OCI-LY7 (cell line): Measurements from ENCODE around the gene ACTN1. TPM values are rescaled to one million over a fixed set of nuclear protein-coding genes. Genes with fewer than 3 reads are reported as not detected.

Experiments used
- BruUV-seq: library from RNA; stranded (reverse); fragments of 400-500 nt; replicated peaks from 2 replicates; lab custom pipeline; 2021; lab: Mats Ljungman, UMichigan
- CTCF ChIA-PET: fragments of 300-600 bp; sonication (Branson Sonifier 250); formaldehyde crosslinking; loops from one replicate; lab custom pipeline; 2022; ENCODE audit warnings: antibody characterized with exemption; ENCODE audit not compliant: unreplicated experiment; lab: Charles Lee
- POLR2A ChIA-PET: fragments of 300-600 bp; sonication (Branson Sonifier 250); formaldehyde crosslinking; loops from one replicate; lab custom pipeline; 2022; ENCODE audit warnings: antibody characterized with exemption; lab: Charles Lee
- DNase-seq: peaks from one replicate; pipeline ENCODE4 v3.0.0-alpha.2; 2015; ENCODE audit warnings: low spot score
- H2AFZ ChIP-seq: fragments of 200-600 bp; sonication (generic), shearing (Covaris generic); 2 replicates; pipeline ENCODE4 v1.6.1; 2014; ENCODE audit warnings: mild to moderate bottlenecking, antibody characterized with exemption, low read length, moderate library complexity
- H3K27ac ChIP-seq: fragments of 200-600 bp; sonication (generic); 2 replicates; pipeline ENCODE4 v1.5.1; 2014; ENCODE audit warnings: mixed run types, low read depth, mild to moderate bottlenecking, moderate library complexity, low read length, inconsistent platforms; ENCODE audit not compliant: poor library complexity, severe bottlenecking
- H3K36me3 ChIP-seq: fragments of 200-600 bp; sonication (generic); 2 replicates; pipeline ENCODE4 v1.6.1; 2014; ENCODE audit warnings: mild to moderate bottlenecking, antibody characterized with exemption, low read length, moderate library complexity, mixed read lengths; ENCODE audit not compliant: insufficient read depth
- H3K4me1 ChIP-seq: fragments of 200-600 bp; sonication (generic); 2 replicates; pipeline ENCODE4 v1.5.1; 2014; ENCODE audit warnings: mild to moderate bottlenecking, low read length; ENCODE audit not compliant: insufficient read depth, poor library complexity, severe bottlenecking
- H3K4me2 ChIP-seq: fragments of 200-600 bp; sonication (generic); 2 replicates; pipeline ENCODE4 v1.6.1; 2014; ENCODE audit warnings: mild to moderate bottlenecking, low read length
- H3K4me3 ChIP-seq: fragments of 200-600 bp; sonication (generic); 2 replicates; pipeline ENCODE4 v1.5.1; 2014; ENCODE audit warnings: mild to moderate bottlenecking, low read depth, low read length; ENCODE audit not compliant: poor library complexity, severe bottlenecking
- H3K79me2 ChIP-seq: fragments of 200-600 bp; sonication (generic); 2 replicates; pipeline ENCODE4 v1.6.1; 2016; ENCODE audit warnings: low read depth, mild to moderate bottlenecking, low read length, moderate library complexity, mixed read lengths; ENCODE audit not compliant: insufficient read depth
- H3K9me2 ChIP-seq: fragments of 200-600 bp; sonication (generic); 2 replicates; pipeline ENCODE4 v1.6.1; 2016; ENCODE audit warnings: mild to moderate bottlenecking, low read length, mixed read lengths; ENCODE audit not compliant: insufficient read depth
- H3K9me3 ChIP-seq: fragments of 200-600 bp; sonication (generic); 2 replicates; pipeline ENCODE4 v1.6.1; 2014; ENCODE audit warnings: mild to moderate bottlenecking, mixed run types, low read length, mixed read lengths
- H4K20me1 ChIP-seq: fragments of 200-600 bp; sonication (generic); 2 replicates; pipeline ENCODE4 v1.6.1; 2014; ENCODE audit warnings: mild to moderate bottlenecking, antibody characterized with exemption, low read length, moderate library complexity, mixed read lengths; ENCODE audit not compliant: insufficient read depth
- CTCF ChIP-seq: fragments of 200-600 bp; sonication (generic); conservative IDR thresholded peaks from 2 replicates; pipeline ENCODE4 v1.5.1; 2014; ENCODE audit warnings: mild to moderate bottlenecking, antibody characterized with exemption, low read length, moderate library complexity, mixed read lengths
- EZH2phosphoT487 ChIP-seq: fragments of 200-600 bp; sonication (generic); IDR thresholded peaks from 2 replicates; pipeline ENCODE4 v1.6.1; 2018; ENCODE audit warnings: low read depth, borderline replicate concordance, mild to moderate bottlenecking, mixed run types, antibody characterized with exemption, low read length, moderate library complexity, mixed read lengths
- intact Hi-C: fragments of 100-400 bp; cut with micrococcal nuclease; formaldehyde crosslinking; loops from one replicate; pipeline ENCODE4 v1.10.0; 2022; ENCODE audit not compliant: unreplicated experiment
- total RNA-seq, 2 experiments: library from RNA; depleted of rRNA in 1 of 2; stranded (reverse); fragments of >200 nt in 1 of 2; shearing (Covaris generic) in 1 of 2; gene quantifications; 2 replicates each; pipeline ENCODE4 v1.2.3, GENCODE V29; 2014 to 2022

The ACTN1 gene
- total RNA-seq, 2 experiments from 2014 or later = 0.51 to 1.8 TPM

GRCh38 chr14:68943107-68943506 is 36.0 kb downstream of the ACTN1 start:
- Histone ChIP-seq H3K9me2 (no peaks in the 10 kb centered on the region), H3K27ac (no peak overlapping the region), H2AFZ (no peak overlapping the region), H3K4me3 (no peak overlapping the region), H4K20me1 (no peaks in the 10 kb centered on the region), H3K4me2 (no peak overlapping the region), H3K4me1 (no peaks in the 10 kb centered on the region), H3K36me3 (no peaks in the 10 kb centered on the region), H3K79me2 (no peaks in the 10 kb centered on the region), H3K9me3 (no peaks in the 10 kb centered on the region)
- POLR2A ChIA-PET = no interaction called here
- CTCF ChIA-PET = no interaction called here
- intact Hi-C loops = no loop called here
- BruUV-seq = no TSS peak
- DNase-seq = no peak
- TF ChIP-seq EZH2phosphoT487 = no peak
- no peak for TF ChIP-seq CTCF

GRCh38 chr14:68942296-68943035 is 36.6 kb downstream of the ACTN1 start:
- ChIA-PET CTCF (no interaction called here), POLR2A (no interaction called here)
- Histone ChIP-seq H3K36me3 (no peaks in the 10 kb centered on the region), H3K4me3 (no peak overlapping the region), H3K9me3 (no peaks in the 10 kb centered on the region), H3K4me1 (no peaks in the 10 kb centered on the region), H2AFZ (no peak overlapping the region), H3K9me2 (no peaks in the 10 kb centered on the region), H3K27ac (no peak overlapping the region), H3K79me2 (no peaks in the 10 kb centered on the region), H3K4me2 (no peak overlapping the region), H4K20me1 (no peaks in the 10 kb centered on the region)
- TF ChIP-seq EZH2phosphoT487 = no peak
- TF ChIP-seq CTCF = no peak
- intact Hi-C loops = no loop called here
- no peak for DNase-seq
- no TSS peak for BruUV-seq

- peak; percentile 38 for TF ChIP-seq CTCF
- no peak for TF ChIP-seq EZH2phosphoT487
- Histone ChIP-seq H3K27ac (no peak overlapping the region), H3K9me3 (no peaks in the 10 kb centered on the region), H3K36me3 (no peaks in the 10 kb centered on the region), H3K4me1 (no peaks in the 10 kb centered on the region), H2AFZ (no peak overlapping the region), H4K20me1 (no peaks in the 10 kb centered on the region), H3K79me2 (no peaks in the 10 kb centered on the region), H3K9me2 (no peaks in the 10 kb centered on the region), H3K4me3 (no peak overlapping the region), H3K4me2 (no peak overlapping the region)
- DNase-seq = no peak
- intact Hi-C loops = no loop called here
- POLR2A ChIA-PET = no interaction called here
- CTCF ChIA-PET = no interaction called here
- no TSS peak for BruUV-seq
Measured at GRCh38 chr14:68941820-68942219, 37.3 kb downstream of the ACTN1 start.
